ENCODE measurements around the gene CALR.
A peak's percentile ranks its signal among the peaks of the same experiment; 100 is the strongest.

DNA sequence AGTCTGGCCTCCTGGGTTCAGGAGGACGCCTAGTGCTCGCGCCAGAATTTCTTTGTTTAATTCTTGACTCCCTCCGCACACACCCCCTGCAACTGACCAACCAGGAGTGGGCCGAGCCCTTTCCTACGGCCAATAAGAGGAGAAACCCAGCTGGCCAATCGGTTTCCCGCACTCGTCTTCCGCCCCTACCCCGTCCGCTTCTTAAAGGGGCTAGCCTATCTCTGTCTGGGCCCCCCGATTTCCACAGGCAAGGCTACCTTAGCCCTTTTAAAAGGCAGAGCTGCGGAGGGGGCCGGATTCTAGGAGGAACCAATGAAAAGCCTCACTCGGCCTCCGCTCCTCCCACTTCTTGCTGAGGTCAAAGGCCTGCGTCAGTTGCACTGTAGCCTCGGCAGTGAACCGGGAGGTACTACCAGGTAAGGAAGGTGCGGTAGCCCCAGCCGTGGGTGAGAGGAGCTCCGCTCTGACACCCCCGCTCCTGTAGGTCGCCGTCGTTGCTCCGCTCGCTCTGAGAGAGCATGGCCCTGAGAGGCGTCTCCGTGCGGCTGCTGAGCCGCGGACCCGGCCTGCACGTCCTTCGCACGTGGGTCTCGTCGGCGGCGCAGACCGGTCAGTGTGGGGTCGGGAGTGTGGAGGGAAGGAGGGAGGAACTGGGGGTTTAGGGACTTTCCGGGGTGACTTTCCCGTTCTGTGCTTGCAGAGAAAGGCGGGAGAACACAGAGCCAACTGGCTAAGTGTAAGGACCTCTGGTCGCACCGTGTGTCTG lies 47.4 kb upstream of the CALR start, which contains the start of gene GCDH:
- TF ChIP-seq, protein P1, sequence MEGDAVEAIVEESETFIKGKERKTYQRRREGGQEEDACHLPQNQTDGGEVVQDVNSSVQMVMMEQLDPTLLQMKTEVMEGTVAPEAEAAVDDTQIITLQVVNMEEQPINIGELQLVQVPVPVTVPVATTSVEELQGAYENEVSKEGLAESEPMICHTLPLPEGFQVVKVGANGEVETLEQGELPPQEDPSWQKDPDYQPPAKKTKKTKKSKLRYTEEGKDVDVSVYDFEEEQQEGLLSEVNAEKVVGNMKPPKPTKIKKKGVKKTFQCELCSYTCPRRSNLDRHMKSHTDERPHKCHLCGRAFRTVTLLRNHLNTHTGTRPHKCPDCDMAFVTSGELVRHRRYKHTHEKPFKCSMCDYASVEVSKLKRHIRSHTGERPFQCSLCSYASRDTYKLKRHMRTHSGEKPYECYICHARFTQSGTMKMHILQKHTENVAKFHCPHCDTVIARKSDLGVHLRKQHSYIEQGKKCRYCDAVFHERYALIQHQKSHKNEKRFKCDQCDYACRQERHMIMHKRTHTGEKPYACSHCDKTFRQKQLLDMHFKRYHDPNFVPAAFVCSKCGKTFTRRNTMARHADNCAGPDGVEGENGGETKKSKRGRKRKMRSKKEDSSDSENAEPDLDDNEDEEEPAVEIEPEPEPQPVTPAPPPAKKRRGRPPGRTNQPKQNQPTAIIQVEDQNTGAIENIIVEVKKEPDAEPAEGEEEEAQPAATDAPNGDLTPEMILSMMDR (IDR thresholded peaks at IDR 0.05), result peak in 1 of 7 experiments; percentile 19
- peak; percentile 76 to 93 (median 91) for TF ChIP-seq POLR2A (IDR thresholded peaks at IDR 0.05)
